GM11168 (cell line): ENCODE results near the gene RXFP2.

Experiments
- in situ Hi-C: fragments of 300-500 bp; cut with MboI; formaldehyde crosslinking; loops from one replicate; pipeline ENCODE4 v1.12.0; 2022; ENCODE audit warnings: low sequenced_read_pairs; ENCODE audit not compliant: unreplicated experiment

Gene RXFP2

GRCh38 chr13:31739226-31739625 lies at the start of gene RXFP2:
TSS of gene RXFP2 (plus strand) at chr13:31739526. CDS start at chr13:31739613, 87 bp downstream.
- in situ Hi-C loops, result loop anchor here (10.0 to 25.0 kb wide), 2 partner anchors 304 to 502 kb away; no protein-coding TSS in a partner anchor

DNA sequence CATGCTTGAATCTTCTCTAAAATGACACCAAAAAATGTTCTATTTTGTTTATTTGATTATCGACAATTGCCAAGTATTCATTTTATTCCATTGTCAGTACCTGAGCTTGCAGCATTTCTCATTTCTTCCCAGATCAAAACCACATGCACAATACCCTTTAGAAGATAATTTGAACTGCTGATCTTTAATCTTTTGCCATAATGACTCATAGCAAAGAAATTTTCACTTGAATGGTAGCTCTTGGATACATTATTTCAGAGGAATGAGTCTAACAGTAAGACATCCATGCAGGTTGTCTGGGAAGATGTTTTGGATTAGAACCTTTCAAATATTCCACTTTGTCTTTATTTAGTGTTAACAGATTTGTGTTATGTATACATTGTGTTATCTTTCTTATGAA lies 42.0 kb upstream of the RXFP2 start:
- in situ Hi-C loops, result no loop called here

- in situ Hi-C loops, result no loop called here
These were observed 39.7 kb upstream of the RXFP2 start for GRCh38 chr13:31699650-31700049.

GRCh38 chr13:31703780-31704179 lies 35.5 kb upstream of the RXFP2 start:
- in situ Hi-C loops, result no loop called here

DNA sequence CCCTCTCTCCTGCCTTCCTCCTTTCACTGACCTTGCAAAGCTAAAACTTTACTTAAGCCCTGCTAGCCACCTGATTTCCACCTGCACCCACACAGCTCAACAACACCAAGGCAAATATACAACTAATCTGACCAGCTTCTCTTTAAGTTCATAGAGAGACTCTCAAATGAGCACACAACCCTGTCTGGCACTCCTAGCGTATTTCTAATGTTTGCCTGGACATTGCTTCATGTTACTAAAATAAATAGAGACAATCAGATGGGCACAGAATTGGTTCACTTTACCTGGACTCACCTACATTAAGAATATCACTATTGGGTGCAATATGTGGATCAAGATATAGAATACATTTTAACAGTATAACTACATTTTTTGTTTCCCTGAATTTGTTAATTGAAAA lies 33.2 kb upstream of the RXFP2 start:
- in situ Hi-C loops, result no loop called here

GRCh38 chr13:31717583-31717982 lies 21.7 kb upstream of the RXFP2 start:
- in situ Hi-C loops, result no loop called here

DNA sequence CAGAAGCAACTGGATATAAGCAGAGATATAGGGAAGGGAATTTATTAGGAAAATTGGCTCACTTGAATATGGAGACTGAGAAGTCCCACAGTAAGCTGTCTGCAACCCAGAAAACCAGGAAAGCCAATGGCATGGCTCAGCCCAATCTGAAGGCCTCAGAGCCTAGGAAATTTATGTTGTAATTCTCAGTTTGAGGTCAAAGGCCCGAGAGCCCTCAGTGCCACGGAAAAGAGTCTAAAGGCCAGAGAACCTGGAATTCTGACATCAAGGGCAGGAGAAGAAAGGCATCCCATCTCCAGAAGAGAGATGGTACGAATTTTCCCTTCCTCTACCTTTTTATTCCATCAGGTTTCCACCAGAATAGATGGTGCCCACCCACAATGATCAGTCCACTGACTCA lies 20.1 kb upstream of the RXFP2 start:
- in situ Hi-C loops, result no loop called here

GRCh38 chr13:31722673-31723072 lies 16.7 kb upstream of the RXFP2 start:
- in situ Hi-C loops, result no loop called here

- in situ Hi-C loops, result loop anchor here (25.0 kb wide), 1 partner anchor 489 kb away; no protein-coding TSS in a partner anchor
These were observed 13.5 kb upstream of the RXFP2 start for GRCh38 chr13:31725841-31726240.

DNA sequence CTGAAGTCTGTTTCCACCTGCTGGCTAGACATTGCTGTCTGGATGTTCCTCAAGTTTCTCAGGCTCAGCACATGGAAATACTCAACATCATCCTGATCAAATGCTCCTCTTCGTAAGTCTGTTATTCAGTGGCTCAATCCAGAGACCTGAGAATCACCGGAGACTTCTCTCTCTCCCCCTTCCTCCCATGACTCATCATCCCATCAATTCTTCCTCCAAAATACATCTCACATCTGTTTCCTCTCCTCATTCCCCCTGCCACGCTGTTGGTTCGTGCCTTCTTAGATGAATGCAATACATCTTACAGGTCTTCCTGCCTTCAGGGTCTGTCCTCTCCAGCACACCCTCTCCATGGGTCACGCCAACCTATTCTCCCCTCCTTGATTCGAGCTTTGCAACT lies 7.4 kb upstream of the RXFP2 start:
- in situ Hi-C loops, result loop anchor here (10.0 to 25.0 kb wide), 2 partner anchors 297 to 495 kb away; no protein-coding TSS in a partner anchor

GRCh38 chr13:31733066-31733465 lies 6.3 kb upstream of the RXFP2 start:
- in situ Hi-C loops, result loop anchor here (10.0 to 25.0 kb wide), 2 partner anchors 298 to 496 kb away; no protein-coding TSS in a partner anchor

- in situ Hi-C loops, result loop anchor here (10.0 to 25.0 kb wide), 2 partner anchors 299 to 496 kb away; no protein-coding TSS in a partner anchor
These were observed 5.7 kb upstream of the RXFP2 start for GRCh38 chr13:31733647-31734046.

GRCh38 chr13:31742097-31742734 lies 2.9 kb downstream of the RXFP2 start:
- in situ Hi-C loops, result loop anchor here (25.0 kb wide), 1 partner anchor 505 kb away; no protein-coding TSS in a partner anchor

DNA sequence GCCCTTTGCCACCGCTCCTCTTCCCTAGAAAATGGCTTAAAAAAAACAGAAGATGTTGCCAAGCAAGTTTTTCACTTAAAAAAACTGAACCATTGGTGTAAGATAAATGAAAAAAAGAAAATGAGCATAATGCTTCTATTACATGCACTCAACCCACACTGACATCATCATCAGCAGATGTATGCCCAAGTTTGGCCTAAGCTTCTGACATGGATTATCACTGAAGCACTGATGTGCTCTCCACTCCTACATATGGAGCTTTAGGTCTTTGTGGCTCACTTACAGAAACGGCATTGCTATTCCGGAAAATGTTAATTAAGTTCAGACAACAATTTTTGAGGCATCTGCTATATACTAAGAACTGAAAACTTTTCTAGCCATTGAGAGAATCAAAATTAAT lies 8.0 kb downstream of the RXFP2 start:
- in situ Hi-C loops, result loop anchor here (25.0 kb wide), 1 partner anchor 510 kb away; no protein-coding TSS in a partner anchor

GRCh38 chr13:31747966-31748365 lies 8.6 kb downstream of the RXFP2 start:
- in situ Hi-C loops, result loop anchor here (25.0 kb wide), 1 partner anchor 511 kb away; no protein-coding TSS in a partner anchor

- in situ Hi-C loops, result loop anchor here (25.0 kb wide), 1 partner anchor 513 kb away; no protein-coding TSS in a partner anchor
These were observed 10.6 kb downstream of the RXFP2 start for GRCh38 chr13:31749929-31750328.

DNA sequence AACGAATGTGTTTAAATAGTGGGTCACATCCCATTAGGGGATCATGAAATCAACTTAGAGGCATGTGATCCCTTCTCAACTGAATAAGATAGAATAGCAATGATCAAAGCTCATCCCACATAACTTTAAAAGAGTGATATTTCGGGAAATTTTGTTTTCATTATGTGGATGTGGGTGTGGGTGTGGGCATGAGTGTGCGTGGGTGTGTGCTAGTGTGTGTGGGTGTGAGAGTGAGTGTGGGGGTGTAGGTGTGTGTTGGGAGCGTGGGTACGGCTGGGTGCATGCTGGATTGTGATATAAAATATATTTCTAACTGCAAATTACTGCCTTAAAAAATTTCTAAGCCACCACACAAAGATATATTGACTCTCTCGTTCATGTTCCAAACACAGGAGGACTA lies 15.9 kb downstream of the RXFP2 start:
- in situ Hi-C loops, result no loop called here

DNA sequence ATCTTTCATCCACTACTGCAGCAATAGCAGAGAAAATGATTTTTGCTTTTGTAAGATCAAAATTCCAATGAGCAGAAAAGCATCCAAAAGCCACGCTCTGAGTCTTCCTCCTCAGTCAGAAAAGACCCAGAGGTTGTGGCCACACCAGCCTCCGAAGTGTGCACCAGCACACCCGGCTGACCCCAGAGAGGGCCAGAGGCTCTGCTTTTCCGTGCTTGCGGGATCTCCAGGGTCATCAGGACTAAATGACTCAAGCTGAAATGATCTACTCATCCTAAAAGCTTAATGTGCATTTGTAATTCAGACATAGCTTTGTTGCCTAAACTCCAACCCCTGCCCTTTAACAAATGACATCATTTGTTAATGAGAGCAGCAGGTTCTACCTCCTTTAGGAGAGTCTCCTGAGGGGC lies 16.5 kb downstream of the RXFP2 start:
- in situ Hi-C loops, result no loop called here

GRCh38 chr13:31756346-31756745 lies 17.0 kb downstream of the RXFP2 start:
- in situ Hi-C loops, result no loop called here

DNA sequence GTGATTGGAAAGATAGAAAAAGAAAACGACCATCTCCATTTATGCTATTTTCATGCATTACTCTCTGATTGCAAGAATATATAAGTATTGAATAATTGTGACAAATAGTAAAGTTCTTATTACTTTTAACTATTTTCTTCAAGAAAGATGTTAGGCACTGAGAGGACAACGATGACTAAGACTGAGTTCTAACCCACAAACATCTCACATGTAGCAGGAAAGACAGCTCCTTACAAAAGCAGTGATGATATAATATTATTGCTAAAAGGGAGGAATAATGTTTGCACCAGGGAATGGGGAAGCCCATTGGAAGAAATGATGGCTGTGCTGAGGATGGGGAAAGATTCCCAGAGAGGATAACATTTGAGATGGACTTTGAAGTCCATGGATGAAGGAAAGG lies 22.6 kb downstream of the RXFP2 start:
- in situ Hi-C loops, result no loop called here

DNA sequence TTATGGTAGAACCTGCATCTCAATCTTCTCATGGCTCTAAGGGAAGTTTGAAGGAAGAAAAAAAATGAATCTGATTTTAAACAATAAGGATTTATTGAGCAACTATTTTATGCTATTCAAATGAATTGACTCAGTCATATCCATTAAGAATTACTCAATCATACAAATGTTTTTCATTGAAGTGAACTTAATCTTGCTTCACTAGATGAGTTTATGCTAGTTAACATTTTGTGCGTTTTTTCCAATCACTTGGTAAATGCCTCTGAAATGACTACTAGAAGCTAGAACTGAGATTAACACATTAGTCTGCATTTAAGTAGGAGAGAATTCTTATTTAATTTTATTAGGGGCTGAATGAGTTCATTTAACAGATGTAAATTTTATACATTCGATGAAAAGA lies 25.2 kb downstream of the RXFP2 start:
- in situ Hi-C loops, result no loop called here
